Lower lobe of right lung (tissue), 2 donors: Measurements from ENCODE around the gene BBS12. TPM values are rescaled to one million over a fixed set of nuclear protein-coding genes. Genes with fewer than 3 reads are reported as not detected.

ENCODE experiments used
- ATAC-seq, 2 donors: fragments of 200-7000 bp; cut with Tn5 transposase; one replicate each; pipeline ENCODE4 v1.9.1; 2020 to 2022; ENCODE audit warnings: mild to moderate bottlenecking in 2 of 2, moderate library complexity in 2 of 2
- DNase-seq: peaks from one replicate; pipeline ENCODE4 v3.0.0-alpha.2; 2020
- H3K27ac ChIP-seq: fragments of 200-600 bp; one replicate; pipeline ENCODE4 v1.8.0; 2022
- H3K27me3 ChIP-seq: fragments of 200-600 bp; one replicate; pipeline ENCODE4 v1.8.0; 2022; ENCODE audit warnings: low read depth
- H3K36me3 ChIP-seq: fragments of 200-600 bp; one replicate; pipeline ENCODE4 v1.8.0; 2022; ENCODE audit warnings: mild to moderate bottlenecking
- H3K4me1 ChIP-seq: fragments of 200-600 bp; one replicate; pipeline ENCODE4 v1.8.0; 2022
- H3K4me3 ChIP-seq: fragments of 200-600 bp; one replicate; pipeline ENCODE4 v1.8.0; 2022; ENCODE audit warnings: mild to moderate bottlenecking
- H3K9me3 ChIP-seq: fragments of 200-600 bp; one replicate; pipeline ENCODE4 v1.8.0; 2022
- intact Hi-C: fragments of 100-400 bp; cut with DNase I; formaldehyde crosslinking; loops from one replicate; pipeline ENCODE4 v1.11.0; 2022
- total RNA-seq: library from RNA; stranded (reverse); fragmentation: NEBNext Ultra II Directional; extraction: Animal tissue kit (Norgen Biotek cat#: 25700); gene quantifications from one replicate; pipeline ENCODE4 v1.2.1, GENCODE V29; 2021
- TF ChIP-seq, protein P1 (sequence below): fragments of 200-600 bp; IDR thresholded peaks from one replicate; pipeline ENCODE4 v1.8.0; 2022; ENCODE audit warnings: antibody characterized with exemption, mild to moderate bottlenecking
- donor health status: DM: no; HTN: yes; CAD: no; lungs with severe emphysema.

The BBS12 gene
- total RNA-seq, 1 donor from 2014 or later = 3.9 TPM

GRCh38 chr4:122765692-122766352 lies 33.3 kb downstream of the BBS12 start:
- Histone ChIP-seq H3K36me3 (no peaks in the 10 kb centered on the region), H3K27ac (no peak overlapping the region), H3K9me3 (no peaks in the 10 kb centered on the region), H3K4me3 (no peak overlapping the region), H3K4me1 (peaks cover 6% of the 10 kb centered on the region), H3K27me3 (no peaks in the 10 kb centered on the region)
- DNase-seq (no peak), ATAC-seq (no peak)
- TF ChIP-seq, protein P1, sequence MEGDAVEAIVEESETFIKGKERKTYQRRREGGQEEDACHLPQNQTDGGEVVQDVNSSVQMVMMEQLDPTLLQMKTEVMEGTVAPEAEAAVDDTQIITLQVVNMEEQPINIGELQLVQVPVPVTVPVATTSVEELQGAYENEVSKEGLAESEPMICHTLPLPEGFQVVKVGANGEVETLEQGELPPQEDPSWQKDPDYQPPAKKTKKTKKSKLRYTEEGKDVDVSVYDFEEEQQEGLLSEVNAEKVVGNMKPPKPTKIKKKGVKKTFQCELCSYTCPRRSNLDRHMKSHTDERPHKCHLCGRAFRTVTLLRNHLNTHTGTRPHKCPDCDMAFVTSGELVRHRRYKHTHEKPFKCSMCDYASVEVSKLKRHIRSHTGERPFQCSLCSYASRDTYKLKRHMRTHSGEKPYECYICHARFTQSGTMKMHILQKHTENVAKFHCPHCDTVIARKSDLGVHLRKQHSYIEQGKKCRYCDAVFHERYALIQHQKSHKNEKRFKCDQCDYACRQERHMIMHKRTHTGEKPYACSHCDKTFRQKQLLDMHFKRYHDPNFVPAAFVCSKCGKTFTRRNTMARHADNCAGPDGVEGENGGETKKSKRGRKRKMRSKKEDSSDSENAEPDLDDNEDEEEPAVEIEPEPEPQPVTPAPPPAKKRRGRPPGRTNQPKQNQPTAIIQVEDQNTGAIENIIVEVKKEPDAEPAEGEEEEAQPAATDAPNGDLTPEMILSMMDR = no peak
- intact Hi-C loops = no loop called here

DNA sequence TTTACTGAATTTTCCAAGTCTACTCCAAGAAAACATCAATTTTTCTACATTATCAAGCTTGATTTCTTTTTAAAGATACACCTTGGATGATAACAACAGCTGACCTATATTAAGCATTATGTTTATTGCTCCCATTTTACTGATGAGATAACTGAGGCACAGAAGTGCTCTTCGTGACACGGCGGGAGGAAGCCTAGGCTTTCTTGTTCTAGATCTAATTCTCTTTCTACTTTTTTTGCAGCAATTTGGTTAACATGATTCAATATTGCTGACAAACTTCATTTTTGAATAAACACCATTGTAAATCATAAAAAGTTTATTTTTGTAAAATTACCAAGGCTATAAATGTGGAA lies 33.8 kb downstream of the BBS12 start:
- no peaks in the 10 kb centered on the region for H3K9me3 ChIP-seq
- no peaks in the 10 kb centered on the region for H3K27me3 ChIP-seq
- peaks cover 6% of the 10 kb centered on the region for H3K4me1 ChIP-seq
- DNase-seq (no peak), ATAC-seq (no peak)
- no peak overlapping the region for H3K4me3 ChIP-seq
- intact Hi-C loops = no loop called here
- no peak overlapping the region for H3K27ac ChIP-seq
- H3K36me3 ChIP-seq = no peaks in the 10 kb centered on the region
- TF ChIP-seq, protein P1 = no peak

DNA sequence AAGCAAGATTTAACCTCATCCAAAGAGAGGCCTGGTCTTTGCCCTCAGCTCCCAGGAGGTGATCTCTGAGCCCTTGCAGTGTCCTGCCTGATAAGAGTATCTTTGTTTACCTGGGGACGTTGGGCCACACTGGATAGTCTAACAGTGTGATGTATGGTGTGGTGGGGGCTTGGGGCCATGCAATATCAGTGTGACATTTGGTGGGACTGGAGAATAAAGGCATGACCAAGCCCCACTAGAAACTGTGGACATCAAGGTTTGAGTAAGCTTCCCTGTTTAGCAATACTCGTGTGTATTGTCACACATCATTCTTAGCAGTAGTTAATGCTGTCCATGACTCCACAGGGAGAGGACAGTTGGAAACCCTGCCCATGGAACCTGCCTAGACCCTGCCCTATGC lies 34.4 kb downstream of the BBS12 start:
- H3K4me3 ChIP-seq = no peak overlapping the region
- TF ChIP-seq, protein P1 = no peak
- ATAC-seq = no peak

GRCh38 chr4:122771724-122772123 lies 39.2 kb downstream of the BBS12 start:
- no peaks in the 10 kb centered on the region for H3K27me3 ChIP-seq
- intact Hi-C loops = no loop called here
- no peaks in the 10 kb centered on the region for H3K9me3 ChIP-seq
- TF ChIP-seq, protein P1 = no peak
- H3K4me3 ChIP-seq = no peak overlapping the region
- ATAC-seq (no peak), DNase-seq (no peak)
- no peaks in the 10 kb centered on the region for H3K4me1 ChIP-seq
- no peak overlapping the region for H3K27ac ChIP-seq
- H3K36me3 ChIP-seq = no peaks in the 10 kb centered on the region

More for the DNA sequence above, 34.4 kb downstream of the BBS12 start:
- Histone ChIP-seq H3K27ac (no peak overlapping the region), H3K36me3 (no peaks in the 10 kb centered on the region), H3K9me3 (no peaks in the 10 kb centered on the region), H3K27me3 (no peaks in the 10 kb centered on the region), H3K4me1 (peaks cover 6% of the 10 kb centered on the region)
- no peak for DNase-seq
- intact Hi-C loops = no loop called here

DNA sequence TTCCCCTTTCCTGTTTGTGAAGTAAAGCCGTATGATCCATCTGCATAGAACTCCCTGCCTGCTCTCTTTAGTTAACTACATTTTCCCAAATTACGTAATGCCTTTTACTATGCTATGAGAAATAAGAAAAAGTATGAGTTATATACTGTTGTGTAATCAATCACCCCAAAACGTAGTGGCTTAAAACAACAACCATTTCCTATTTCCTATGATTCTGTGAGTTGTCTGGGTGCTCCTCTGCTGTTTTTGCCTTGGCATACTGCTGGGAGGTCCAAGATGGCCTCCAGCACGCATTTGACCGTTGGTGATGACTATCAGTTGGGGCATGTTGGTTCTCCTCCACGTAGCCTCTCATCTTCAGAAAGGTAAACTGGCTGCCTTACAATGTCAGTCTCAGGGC lies 39.8 kb downstream of the BBS12 start:
- no peaks in the 10 kb centered on the region for H3K4me1 ChIP-seq
- intact Hi-C loops = no loop called here
- H3K27ac ChIP-seq = no peak overlapping the region
- no peaks in the 10 kb centered on the region for H3K27me3 ChIP-seq
- DNase-seq = no peak
- no peak overlapping the region for H3K4me3 ChIP-seq
- no peak for ATAC-seq
- H3K9me3 ChIP-seq = no peaks in the 10 kb centered on the region
- H3K36me3 ChIP-seq = no peaks in the 10 kb centered on the region
- TF ChIP-seq, protein P1 = no peak
